GM21381 (cell line): Measurements from ENCODE around the gene TMEM38A.
"Not testable (repeated sequence)": the region's sequence is repeated elsewhere in the genome, so short reads cannot be mapped to it uniquely, and the experiment has no call there.

Experiments used
- ATAC-seq: cut with Tn5 transposase; IDR thresholded peaks from one replicate; pipeline ENCODE4 v1.9.1; 2021; ENCODE audit warnings: mild to moderate bottlenecking, moderate library complexity; ENCODE audit not compliant: unreplicated experiment

Gene TMEM38A

GRCh38 chr19:16673839-16674238, 12.9 kb downstream of the TMEM38A start:
- ATAC-seq: not testable (repeated sequence)

DNA sequence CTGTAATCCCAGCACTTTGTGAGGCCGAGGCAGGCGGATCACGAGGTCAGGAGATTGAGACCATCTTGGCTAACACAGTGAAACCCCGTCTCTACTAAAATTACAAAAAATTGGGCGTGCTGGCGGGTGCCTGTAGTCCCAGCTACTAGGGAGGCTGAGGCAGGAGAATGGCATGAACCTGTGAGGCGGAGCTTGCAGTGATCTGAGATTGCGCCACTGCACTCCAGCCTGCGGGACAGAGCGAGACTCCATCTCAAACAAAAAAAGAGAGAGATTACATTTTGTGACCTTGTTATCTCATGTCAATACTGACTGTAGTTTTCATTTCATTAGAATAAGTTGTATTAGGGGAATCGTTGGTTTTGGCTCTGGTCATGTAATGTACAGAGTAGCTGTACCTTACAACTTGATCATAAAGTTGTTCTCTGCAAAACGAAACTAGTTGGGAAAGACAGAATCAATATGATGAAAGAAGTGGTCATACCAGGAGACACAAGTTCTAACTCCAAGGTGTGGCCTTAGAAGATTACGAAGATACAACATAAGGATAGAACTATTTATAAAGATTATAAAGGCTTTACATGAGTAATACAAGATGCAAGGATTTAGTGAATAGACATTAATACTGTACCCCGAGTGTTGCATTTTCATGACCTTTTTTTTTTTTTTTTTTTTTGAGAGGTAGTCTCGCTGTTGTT, 15.3 kb downstream of the TMEM38A start:
- ATAC-seq: no peak

GRCh38 chr19:16677055-16677454, 16.1 kb downstream of the TMEM38A start:
- ATAC-seq: no peak

GRCh38 chr19:16678498-16678897, 17.6 kb downstream of the TMEM38A start:
- no peak for ATAC-seq

DNA sequence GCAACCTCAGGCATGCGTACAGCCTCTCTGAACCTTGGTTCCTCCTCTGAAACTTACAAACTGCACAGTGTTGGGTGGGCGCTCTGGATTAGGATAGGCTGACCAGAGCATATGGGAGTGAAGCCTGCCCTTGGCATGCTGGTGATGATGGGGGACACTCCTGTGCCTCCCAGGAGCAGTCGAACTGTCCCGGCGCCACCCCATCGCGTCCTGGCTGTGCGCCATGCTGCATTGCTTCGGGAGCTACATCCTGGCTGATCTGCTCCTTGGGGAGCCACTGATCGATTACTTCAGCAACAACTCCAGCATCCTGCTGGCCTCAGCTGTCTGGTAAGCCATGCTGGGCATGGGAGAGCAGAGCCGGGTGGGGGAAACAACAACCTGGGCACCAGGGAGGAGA, 18.9 kb downstream of the TMEM38A start:
- no peak for ATAC-seq

DNA sequence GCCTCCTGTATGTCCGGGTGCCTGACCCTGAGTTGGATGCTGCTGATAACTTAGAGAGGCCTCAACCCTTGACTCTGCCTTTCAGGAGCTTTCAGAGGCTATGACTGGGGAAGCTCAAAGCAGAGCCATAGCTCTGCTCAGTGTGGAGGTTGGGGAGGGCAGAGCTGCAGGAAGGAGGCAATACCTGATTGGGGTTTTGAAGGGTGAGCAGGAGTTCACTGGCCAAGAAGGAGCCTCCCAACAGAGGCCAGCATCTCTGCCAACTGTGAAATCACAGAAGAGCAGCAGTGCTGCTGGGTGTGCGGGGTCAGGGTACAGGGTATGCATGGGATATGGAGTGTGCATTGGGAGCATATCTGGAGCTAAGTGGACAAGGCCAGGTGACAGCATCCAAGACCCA, 21.6 kb downstream of the TMEM38A start:
- no peak for ATAC-seq

DNA sequence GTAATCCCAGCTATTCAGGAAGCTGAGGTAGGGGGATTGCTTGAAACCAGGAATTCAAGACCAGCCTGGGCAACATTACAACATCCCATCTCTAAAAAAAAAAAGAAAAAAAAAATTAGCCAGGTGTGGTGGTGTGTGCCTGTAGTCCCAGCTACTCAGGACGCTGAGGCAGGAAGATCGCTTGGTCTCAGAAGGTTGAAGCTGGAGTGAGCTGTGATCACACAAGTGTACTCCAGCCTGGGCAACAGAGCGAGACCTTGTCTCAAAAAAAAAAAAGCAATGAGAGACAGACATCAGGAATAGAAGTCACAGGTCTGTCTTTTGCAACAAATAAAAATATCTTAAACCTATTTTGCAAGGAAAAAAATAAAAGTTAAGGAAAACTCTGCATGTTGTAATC, 23.3 kb downstream of the TMEM38A start:
- no peak for ATAC-seq

DNA sequence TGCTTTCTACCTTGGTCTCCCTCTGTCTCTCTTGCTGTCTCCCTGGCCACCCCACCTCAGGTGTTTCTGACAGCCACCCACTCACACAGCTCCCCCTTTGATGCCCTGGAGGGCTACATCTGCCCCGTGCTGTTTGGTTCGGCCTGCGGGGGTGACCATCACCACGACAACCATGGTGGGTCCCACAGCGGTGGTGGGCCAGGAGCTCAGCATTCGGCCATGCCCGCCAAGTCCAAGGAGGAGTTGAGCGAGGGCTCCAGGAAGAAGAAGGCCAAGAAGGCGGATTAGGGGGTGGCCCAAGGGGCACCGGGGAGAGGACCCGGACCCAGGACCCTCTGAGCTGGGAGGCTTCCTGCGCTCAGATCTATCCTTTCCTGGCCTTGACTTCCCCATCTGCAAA, 27.1 kb downstream of the TMEM38A start:
- ATAC-seq: no peak

GRCh38 chr19:16698914-16699313, 38.0 kb downstream of the TMEM38A start:
- no peak for ATAC-seq

DNA sequence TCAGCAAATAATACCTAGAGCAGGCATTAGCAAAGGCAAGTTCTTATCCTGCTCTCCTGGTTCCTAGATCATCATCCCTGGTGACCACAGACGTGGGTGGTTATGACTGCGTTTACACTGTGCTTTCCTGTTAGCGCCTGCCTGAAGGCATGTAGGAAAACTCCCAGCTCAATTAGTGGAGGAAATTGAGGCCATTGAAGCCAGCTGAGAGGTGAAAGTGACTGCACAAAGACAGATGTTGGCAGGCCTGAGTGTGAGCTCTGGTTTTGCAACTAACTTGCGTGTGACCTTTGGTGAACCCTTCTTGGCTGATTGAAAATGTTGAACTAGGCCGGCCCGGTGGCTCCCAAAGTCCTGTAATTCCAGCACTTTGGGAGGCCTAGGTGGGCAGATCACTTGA, 41.2 kb downstream of the TMEM38A start:
- ATAC-seq: no peak

- ATAC-seq: no peak
These were observed 42.7 kb downstream of the TMEM38A start for GRCh38 chr19:16703677-16704076.

DNA sequence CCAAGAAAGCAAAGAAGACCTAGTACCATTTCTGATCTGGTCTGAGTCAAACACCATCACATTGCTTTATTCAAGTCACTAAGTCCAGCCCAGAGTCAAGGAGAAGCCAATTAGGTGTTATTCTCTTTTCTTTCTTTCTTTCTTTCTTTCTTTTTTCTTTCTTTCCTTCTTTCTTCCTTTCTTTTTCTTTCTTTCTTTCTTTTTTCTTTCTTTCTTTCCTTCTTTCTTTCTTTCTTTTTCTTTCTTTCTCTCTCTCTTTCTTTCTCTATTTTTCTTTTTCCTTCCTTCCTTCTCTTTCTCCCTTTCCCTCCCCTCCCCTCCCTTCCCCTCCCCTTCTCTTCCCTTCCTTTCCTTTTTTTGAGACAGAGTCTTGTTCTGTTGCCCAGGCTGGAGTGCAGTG, 49.9 kb downstream of the TMEM38A start:
- not testable (repeated sequence) for ATAC-seq

DNA sequence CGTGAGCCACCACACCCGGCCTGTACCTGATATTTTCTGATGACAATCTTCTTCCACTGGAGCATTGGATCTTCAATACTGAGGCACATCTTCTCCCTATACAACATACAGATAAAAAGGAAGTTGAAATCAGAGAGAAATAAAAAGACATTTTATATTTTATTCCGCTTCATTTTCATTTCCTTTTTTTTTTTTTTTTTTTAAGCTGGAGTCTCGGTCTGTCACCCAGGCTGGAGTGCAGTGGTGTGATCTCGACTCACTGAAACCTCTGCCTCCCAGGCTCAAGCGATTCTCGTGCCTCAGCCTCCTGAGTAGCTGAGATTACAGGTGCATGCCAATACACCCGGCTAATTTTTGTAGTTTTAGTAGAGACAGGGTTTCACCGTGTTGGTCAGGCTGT, 51.4 kb downstream of the TMEM38A start:
- not testable (repeated sequence) for ATAC-seq

- no peak for ATAC-seq
These were observed 53.9 kb downstream of the TMEM38A start for GRCh38 chr19:16714702-16715287.

GRCh38 chr19:16715611-16716010, 54.7 kb downstream of the TMEM38A start:
- ATAC-seq: no peak

GRCh38 chr19:16721051-16721450, 60.1 kb downstream of the TMEM38A start:
- ATAC-seq: no peak

DNA sequence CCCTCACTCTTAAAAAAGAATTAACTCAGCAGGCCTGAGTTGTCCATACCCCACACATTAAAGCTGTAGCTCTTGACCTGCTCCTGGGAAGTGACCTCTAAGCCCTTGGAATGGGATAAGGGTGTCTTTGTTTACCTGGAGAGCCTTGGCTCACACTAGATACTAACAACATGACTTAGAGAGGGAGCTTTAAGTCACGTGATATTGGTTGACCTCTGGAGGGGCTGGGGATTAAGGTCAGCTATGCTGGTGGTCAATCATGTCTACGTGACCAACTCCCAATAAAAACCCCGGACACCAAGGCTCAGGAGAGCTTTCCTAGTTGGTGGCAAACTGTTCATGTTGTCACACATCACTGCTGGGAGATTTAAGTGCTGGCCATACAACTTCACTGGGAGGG, 61.7 kb downstream of the TMEM38A start:
- ATAC-seq: no peak

DNA sequence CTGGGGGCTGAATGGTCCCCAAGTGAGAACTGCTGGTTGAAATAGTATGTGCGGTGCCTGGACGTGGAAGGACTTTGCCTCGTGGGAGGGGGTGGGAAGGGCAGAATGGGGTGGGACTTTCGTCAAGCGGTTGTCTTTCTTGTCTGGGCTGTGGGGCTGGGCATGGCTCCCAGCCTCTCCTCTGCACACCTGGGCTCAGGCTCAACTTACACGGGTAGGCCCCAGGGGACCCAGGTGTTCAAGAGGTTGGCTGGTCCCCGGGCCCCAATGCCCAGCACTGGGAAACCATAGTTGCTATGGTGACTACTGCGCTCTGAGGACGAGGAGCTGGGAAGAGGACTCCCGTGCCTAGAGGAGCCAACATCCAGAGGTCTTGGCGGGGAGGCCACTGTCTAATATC, 66.0 kb downstream of the TMEM38A start:
- ATAC-seq: no peak

- ATAC-seq: not testable (repeated sequence)
These were observed 74.8 kb downstream of the TMEM38A start for GRCh38 chr19:16735650-16736266.

DNA sequence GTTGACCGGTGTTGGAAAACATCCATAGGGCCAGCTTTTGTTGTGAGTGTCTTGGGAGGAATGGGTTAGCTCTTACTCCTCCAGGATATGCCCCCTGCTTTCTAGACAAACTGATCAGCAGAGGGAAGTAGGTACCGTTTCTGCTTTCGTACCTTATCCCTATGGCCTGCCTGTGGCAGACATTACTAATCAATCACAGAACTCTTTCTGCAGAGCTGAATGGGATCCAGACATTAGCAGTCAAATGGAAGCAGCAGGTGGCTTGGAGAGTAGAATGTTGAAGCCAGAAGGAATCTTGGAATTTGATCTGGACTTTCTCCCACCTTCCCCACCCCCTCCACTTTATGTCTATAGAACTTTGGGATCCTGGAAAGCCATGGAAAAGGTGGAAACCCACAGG, 75.8 kb downstream of the TMEM38A start:
- ATAC-seq: no peak

- ATAC-seq: no peak
These were observed 77.0 kb downstream of the TMEM38A start for GRCh38 chr19:16737911-16738310.

- ATAC-seq: no peak
These were observed 78.6 kb downstream of the TMEM38A start for GRCh38 chr19:16739546-16739945.
